HepG2 (cell line): ENCODE data around the gene S100A11. TPM values are rescaled to one million over a fixed set of nuclear protein-coding genes. Genes with fewer than 3 reads are reported as not detected.

Experiments
- ATAC-seq: fragments of 200-7000 bp; cut with Tn5 transposase; 3 replicates; pipeline ENCODE4 v1.9.1; 2020; ENCODE audit warnings: mild to moderate bottlenecking, moderate library complexity
- BruUV-seq: library from RNA; stranded (reverse); fragments of 400-500 nt; replicated peaks from 2 replicates; lab custom pipeline; 2021; lab: Mats Ljungman, UMichigan
- CTCF ChIA-PET: fragments of 300-600 bp; formaldehyde crosslinking; extraction: SDS; loops from one replicate; lab custom pipeline; 2021; ENCODE audit warnings: low total read pairs, inconsistent platforms, low intra/inter-chr PET ratio; lab: Yijun Ruan, JAX
- POLR2A ChIA-PET: fragments of 350-600 bp; sonication (Branson Sonifier 250); formaldehyde crosslinking; loops from one replicate; lab custom pipeline; 2020; ENCODE audit warnings: antibody characterized with exemption, inconsistent platforms; lab: Yijun Ruan, JAX
- DNase-seq: peaks from one replicate; pipeline ENCODE4 v3.0.0-alpha.2; 2015; ENCODE audit warnings: low spot score
- FAIRE-seq: peaks from 3 replicates; lab custom pipeline; 2011; peaks lifted over from hg19 to GRCh38; lab: Jason Lieb, UNC
- H2AFZ ChIP-seq: one replicate; pipeline ENCODE4 v1.6.1; 2011; ENCODE audit warnings: low read length, inconsistent platforms
- H3K27ac ChIP-seq: fragments of 300-600 bp; 3 replicates; pipeline ENCODE4 v1.8.0; 2011; ENCODE audit warnings: mixed run types, mild to moderate bottlenecking, mixed read lengths, low read length, inconsistent platforms; ENCODE audit not compliant: insufficient read depth; ENCODE audit errors: extremely low read length
- H3K27me3 ChIP-seq, 2 experiments: fragments of 200-600 bp in 1 of 2; 2 replicates in 1 of 2; 3 replicates in 1 of 2; pipeline versions ENCODE4 v1.6.0 to v1.8.0; 2011; ENCODE audit warnings: low read length in 2 of 2, mild to moderate bottlenecking in 2 of 2, moderate library complexity in 2 of 2, inconsistent platforms in 1 of 2; ENCODE audit not compliant: insufficient read depth in 2 of 2, control insufficient read depth in 1 of 2
- H3K36me3 ChIP-seq, 2 experiments: fragments of 200-600 bp in 1 of 2; replicated peaks in 1 of 2; 2 replicates in 1 of 2; 3 replicates in 1 of 2; pipeline versions ENCODE4 v1.5.1 to v1.8.0; 2011; ENCODE audit warnings: low read length in 2 of 2, inconsistent platforms in 1 of 2; ENCODE audit not compliant: insufficient read depth in 2 of 2, control insufficient read depth in 1 of 2
- H3K4me1 ChIP-seq: 2 replicates; pipeline ENCODE4 v1.5.1; 2012; ENCODE audit warnings: low read length, inconsistent platforms; ENCODE audit not compliant: insufficient read depth
- H3K4me2 ChIP-seq: 2 replicates; pipeline ENCODE4 v1.6.0; 2011; ENCODE audit warnings: low read depth, low read length, inconsistent platforms
- H3K4me3 ChIP-seq, 3 experiments: fragments of 200-600 bp in 1 of 3; sonication (generic), shearing (Covaris generic) in 1 of 3; replicated peaks in 1 of 3; 2 replicates each; pipeline ENCODE4 v1.5.1; 2011 to 2016; ENCODE audit warnings: low read length in 3 of 3, inconsistent platforms in 2 of 3, low read depth in 2 of 3, mild to moderate bottlenecking in 2 of 3, control low read depth in 1 of 3, mixed read lengths in 1 of 3; ENCODE audit not compliant: insufficient read depth in 1 of 3
- H3K79me2 ChIP-seq: one replicate; pipeline ENCODE4 v1.6.1; 2011; ENCODE audit warnings: low read length, inconsistent platforms; ENCODE audit not compliant: insufficient read depth
- H3K9ac ChIP-seq: 2 replicates; pipeline ENCODE4 v1.6.0; 2011; ENCODE audit warnings: mild to moderate bottlenecking, low read depth, low read length, inconsistent platforms; ENCODE audit not compliant: insufficient read depth
- H3K9me3 ChIP-seq: 2 replicates; pipeline ENCODE4 v1.5.1; 2012; ENCODE audit warnings: mild to moderate bottlenecking, low read length
- H4K20me1 ChIP-seq: 2 replicates; pipeline ENCODE4 v1.6.0; 2011; ENCODE audit warnings: inconsistent platforms, mild to moderate bottlenecking, low read length, moderate library complexity; ENCODE audit not compliant: insufficient read depth
- CCDC6 ChIP-seq: sonication (generic); formaldehyde crosslinking; IDR thresholded peaks from 2 replicates; pipeline ENCODE4 v1.8.1; 2022; ENCODE audit warnings: mild to moderate bottlenecking, missing genetic modification reagents, moderate library complexity
- MTF2 ChIP-seq: sonication (generic); formaldehyde crosslinking; IDR thresholded peaks from 2 replicates; pipeline ENCODE4 v1.5.0; 2020; ENCODE audit warnings: missing genetic modification reagents, borderline replicate concordance
- WGBS: methylation state at CpG from one replicate; pipeline ENCODE4 v1.1.6; 2017; ENCODE audit warnings: low lambda C conversion rate; 5-methylcytosine and 5-hydroxymethylcytosine counted together
- in situ Hi-C: cut with HindIII; loops from 2 replicates; pipeline ENCODE4 v1.10.0; 2017; ENCODE audit warnings: low pct_unique_long_range_greater_than_20kb; ENCODE audit not compliant: extremely low pct_ligation_motif_present
- intact Hi-C: fragments of 100-400 bp; cut with micrococcal nuclease; formaldehyde crosslinking; loops from one replicate; pipeline ENCODE4 v1.10.0; 2022; ENCODE audit not compliant: unreplicated experiment
- polyA plus RNA-seq, 8 experiments: library from polyadenylated mRNA; depleted of rRNA in 3 of 8; stranded (reverse) in 7 of 8; unstranded in 1 of 8; fragments of >200 nt; fragmentation: Illumina TruSeq in 4 of 8; extraction: Trizol in 4 of 8; gene quantifications; 2 replicates each; pipeline versions ENCODE4 v1.2.1 to v1.2.3, GENCODE V29; 2011 to 2016; ENCODE audit warnings: low read depth in 4 of 8, missing spikeins in 1 of 8, mixed read lengths in 1 of 8; ENCODE audit not compliant: insufficient read depth in 1 of 8
- total RNA-seq, 5 experiments: library from RNA; depleted of rRNA; stranded (reverse); fragments of >200 nt; fragmentation: Illumina TruSeq; extraction: Trizol; gene quantifications; 2 replicates each; pipeline ENCODE4 v1.2.3, GENCODE V29; 2016; ENCODE audit warnings: low read depth in 1 of 5
- TF ChIP-seq, protein P1 (sequence below): sonication (generic); formaldehyde crosslinking; IDR thresholded peaks from 2 replicates; pipeline ENCODE4 v1.5.0; 2020; ENCODE audit warnings: mild to moderate bottlenecking, missing genetic modification reagents, borderline replicate concordance
- TF ChIP-seq, protein P2 (sequence below): sonication (generic); formaldehyde crosslinking; IDR thresholded peaks from 2 replicates; pipeline ENCODE4 v1.4.0; 2020; ENCODE audit warnings: low read depth, mild to moderate bottlenecking, missing genetic modification reagents
- TF ChIP-seq, protein P3 (sequence below): sonication (generic); formaldehyde crosslinking; IDR thresholded peaks from 2 replicates; pipeline ENCODE4 v1.9.0; 2022; ENCODE audit warnings: low read depth, missing genetic modification reagents
- TF ChIP-seq, protein P4 (sequence below), 2 experiments: sonication (generic) in 1 of 2; formaldehyde crosslinking in 1 of 2; IDR thresholded peaks; 2 replicates each; pipeline versions ENCODE4 v1.4.0 to v1.6.1; 2016 to 2020; ENCODE audit warnings: borderline replicate concordance in 1 of 2, low read depth in 1 of 2, mild to moderate bottlenecking in 1 of 2, missing genetic modification reagents in 1 of 2
- TF ChIP-seq, protein P5 (sequence below): sonication (generic); formaldehyde crosslinking; IDR thresholded peaks from 2 replicates; pipeline ENCODE4 v1.8.0; 2022; ENCODE audit warnings: mild to moderate bottlenecking, missing genetic modification reagents, moderate library complexity

Gene S100A11
- total and polyA plus RNA-seq, 2 of the 13 experiments (the other 11 are each of a cell fraction or from before 2014, with no cell fraction given): 6.6 to 34.4 TPM

DNA sequence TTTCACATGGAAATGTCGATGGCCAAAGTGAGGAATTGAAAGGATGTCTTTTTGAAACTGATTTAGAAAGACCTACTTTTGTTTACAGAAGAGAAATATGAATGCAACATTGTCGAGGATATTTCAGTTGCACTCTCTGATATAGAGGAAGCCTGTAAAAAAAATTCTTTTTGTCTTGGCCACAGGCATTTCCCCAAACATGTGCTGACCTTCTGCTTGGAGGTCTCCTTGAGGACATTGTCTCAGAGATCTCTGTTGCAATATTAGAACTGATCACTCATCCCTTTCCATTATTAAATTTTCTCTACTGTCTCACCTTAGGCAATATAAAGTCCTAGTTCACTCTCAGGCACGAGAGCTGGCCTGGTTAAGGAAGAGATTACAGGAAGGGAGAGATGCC, 16.0 kb downstream of the S100A11 start:
- WGBS: 2% methylated on average over 3 of the region's 3 CpGs
- CTCF ChIA-PET: no interaction called here
- POLR2A ChIA-PET: no interaction called here
- peaks cover 1 to 23% of the 10 kb centered on the region in 2 experiments; a peak in 2 of 5 replicates for H3K27me3 ChIP-seq
- no peaks in the 10 kb centered on the region for H4K20me1 ChIP-seq
- DNase-seq: no peak
- ATAC-seq: no peak
- BruUV-seq: no TSS peak
- H3K79me2 ChIP-seq: no peaks in the 10 kb centered on the region
- no peak overlapping the region for H3K4me3 ChIP-seq
- H3K27ac ChIP-seq: no peak overlapping the region
- H3K36me3 ChIP-seq: no peaks in the 10 kb centered on the region
- no peak overlapping the region for H3K9ac ChIP-seq
- in situ Hi-C loops (no loop called here), intact Hi-C loops (no loop called here)
- H2AFZ ChIP-seq: no peak overlapping the region
- no peaks in the 10 kb centered on the region for H3K4me1 ChIP-seq
- FAIRE-seq: no peak
- no peaks in the 10 kb centered on the region for H3K9me3 ChIP-seq
- TF ChIP-seq, protein P1, sequence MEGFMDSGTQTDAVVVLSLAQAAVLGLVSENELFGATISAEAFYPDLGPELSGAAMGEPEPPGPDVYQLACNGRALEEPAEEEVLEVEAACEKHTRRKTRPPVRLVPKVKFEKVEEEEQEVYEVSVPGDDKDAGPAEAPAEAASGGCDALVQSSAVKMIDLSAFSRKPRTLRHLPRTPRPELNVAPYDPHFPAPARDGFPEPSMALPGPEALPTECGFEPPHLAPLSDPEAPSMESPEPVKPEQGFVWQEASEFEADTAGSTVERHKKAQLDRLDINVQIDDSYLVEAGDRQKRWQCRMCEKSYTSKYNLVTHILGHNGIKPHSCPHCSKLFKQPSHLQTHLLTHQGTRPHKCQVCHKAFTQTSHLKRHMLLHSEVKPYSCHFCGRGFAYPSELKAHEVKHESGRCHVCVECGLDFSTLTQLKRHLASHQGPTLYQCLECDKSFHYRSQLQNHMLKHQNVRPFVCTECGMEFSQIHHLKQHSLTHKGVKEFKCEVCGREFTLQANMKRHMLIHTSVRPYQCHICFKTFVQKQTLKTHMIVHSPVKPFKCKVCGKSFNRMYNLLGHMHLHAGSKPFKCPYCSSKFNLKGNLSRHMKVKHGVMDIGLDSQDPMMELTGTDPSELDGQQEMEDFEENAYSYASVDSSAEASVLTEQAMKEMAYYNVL (CRISPR knock-in tag): no peak
- TF ChIP-seq, protein P2, sequence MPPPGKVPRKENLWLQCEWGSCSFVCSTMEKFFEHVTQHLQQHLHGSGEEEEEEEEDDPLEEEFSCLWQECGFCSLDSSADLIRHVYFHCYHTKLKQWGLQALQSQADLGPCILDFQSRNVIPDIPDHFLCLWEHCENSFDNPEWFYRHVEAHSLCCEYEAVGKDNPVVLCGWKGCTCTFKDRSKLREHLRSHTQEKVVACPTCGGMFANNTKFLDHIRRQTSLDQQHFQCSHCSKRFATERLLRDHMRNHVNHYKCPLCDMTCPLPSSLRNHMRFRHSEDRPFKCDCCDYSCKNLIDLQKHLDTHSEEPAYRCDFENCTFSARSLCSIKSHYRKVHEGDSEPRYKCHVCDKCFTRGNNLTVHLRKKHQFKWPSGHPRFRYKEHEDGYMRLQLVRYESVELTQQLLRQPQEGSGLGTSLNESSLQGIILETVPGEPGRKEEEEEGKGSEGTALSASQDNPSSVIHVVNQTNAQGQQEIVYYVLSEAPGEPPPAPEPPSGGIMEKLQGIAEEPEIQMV: no peak
- TF ChIP-seq MTF2 (CRISPR knock-in tag): no peak
- TF ChIP-seq CCDC6 (CRISPR knock-in tag): no peak
- TF ChIP-seq, protein P3, sequence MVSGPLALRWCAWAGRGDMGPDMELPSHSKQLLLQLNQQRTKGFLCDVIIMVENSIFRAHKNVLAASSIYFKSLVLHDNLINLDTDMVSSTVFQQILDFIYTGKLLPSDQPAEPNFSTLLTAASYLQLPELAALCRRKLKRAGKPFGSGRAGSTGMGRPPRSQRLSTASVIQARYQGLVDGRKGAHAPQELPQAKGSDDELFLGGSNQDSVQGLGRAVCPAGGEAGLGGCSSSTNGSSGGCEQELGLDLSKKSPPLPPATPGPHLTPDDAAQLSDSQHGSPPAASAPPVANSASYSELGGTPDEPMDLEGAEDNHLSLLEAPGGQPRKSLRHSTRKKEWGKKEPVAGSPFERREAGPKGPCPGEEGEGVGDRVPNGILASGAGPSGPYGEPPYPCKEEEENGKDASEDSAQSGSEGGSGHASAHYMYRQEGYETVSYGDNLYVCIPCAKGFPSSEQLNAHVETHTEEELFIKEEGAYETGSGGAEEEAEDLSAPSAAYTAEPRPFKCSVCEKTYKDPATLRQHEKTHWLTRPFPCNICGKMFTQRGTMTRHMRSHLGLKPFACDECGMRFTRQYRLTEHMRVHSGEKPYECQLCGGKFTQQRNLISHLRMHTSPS (CRISPR knock-in tag): no peak
- TF ChIP-seq, protein P4, sequence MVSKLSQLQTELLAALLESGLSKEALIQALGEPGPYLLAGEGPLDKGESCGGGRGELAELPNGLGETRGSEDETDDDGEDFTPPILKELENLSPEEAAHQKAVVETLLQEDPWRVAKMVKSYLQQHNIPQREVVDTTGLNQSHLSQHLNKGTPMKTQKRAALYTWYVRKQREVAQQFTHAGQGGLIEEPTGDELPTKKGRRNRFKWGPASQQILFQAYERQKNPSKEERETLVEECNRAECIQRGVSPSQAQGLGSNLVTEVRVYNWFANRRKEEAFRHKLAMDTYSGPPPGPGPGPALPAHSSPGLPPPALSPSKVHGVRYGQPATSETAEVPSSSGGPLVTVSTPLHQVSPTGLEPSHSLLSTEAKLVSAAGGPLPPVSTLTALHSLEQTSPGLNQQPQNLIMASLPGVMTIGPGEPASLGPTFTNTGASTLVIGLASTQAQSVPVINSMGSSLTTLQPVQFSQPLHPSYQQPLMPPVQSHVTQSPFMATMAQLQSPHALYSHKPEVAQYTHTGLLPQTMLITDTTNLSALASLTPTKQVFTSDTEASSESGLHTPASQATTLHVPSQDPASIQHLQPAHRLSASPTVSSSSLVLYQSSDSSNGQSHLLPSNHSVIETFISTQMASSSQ (IDR thresholded peaks at IDR 0.05; ENCODE audit: low read depth): no peak
- TF ChIP-seq, protein P4 (CRISPR knock-in tag; IDR thresholded peaks at IDR 0.05; ENCODE audit: borderline replicate concordance): no peak
- TF ChIP-seq, protein P5, sequence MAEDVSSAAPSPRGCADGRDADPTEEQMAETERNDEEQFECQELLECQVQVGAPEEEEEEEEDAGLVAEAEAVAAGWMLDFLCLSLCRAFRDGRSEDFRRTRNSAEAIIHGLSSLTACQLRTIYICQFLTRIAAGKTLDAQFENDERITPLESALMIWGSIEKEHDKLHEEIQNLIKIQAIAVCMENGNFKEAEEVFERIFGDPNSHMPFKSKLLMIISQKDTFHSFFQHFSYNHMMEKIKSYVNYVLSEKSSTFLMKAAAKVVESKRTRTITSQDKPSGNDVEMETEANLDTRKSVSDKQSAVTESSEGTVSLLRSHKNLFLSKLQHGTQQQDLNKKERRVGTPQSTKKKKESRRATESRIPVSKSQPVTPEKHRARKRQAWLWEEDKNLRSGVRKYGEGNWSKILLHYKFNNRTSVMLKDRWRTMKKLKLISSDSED: no peak
- H3K4me2 ChIP-seq: no peak overlapping the region
